K562 (cell line): ENCODE results near the gene RHEBL1. TPM values are rescaled to one million over a fixed set of nuclear protein-coding genes. Genes with fewer than 3 reads are reported as not detected.
A peak's percentile ranks its signal among the peaks of the same experiment; 100 is the strongest.

Source experiments
- CHD1 ChIP-seq: fragments of 200-600 bp; sonication (generic); IDR thresholded peaks from one replicate; pipeline ENCODE4 v1.6.1; 2012; ENCODE audit warnings: mild to moderate bottlenecking, moderate library complexity, low read length, inconsistent platforms
- DNMT1 ChIP-seq: fragments of 450-650 bp; IDR thresholded peaks from 2 replicates; pipeline ENCODE4 v1.6.1; 2016; ENCODE audit warnings: antibody characterized with exemption, mild to moderate bottlenecking
- ELF2 ChIP-seq: fragments of 250-450 bp; sonication (Bioruptor Pico); IDR thresholded peaks from 2 replicates; pipeline ENCODE4 v1.5.0; 2021; ENCODE audit warnings: mild to moderate bottlenecking
- GATA2 ChIP-seq: sonication (generic); formaldehyde crosslinking; IDR thresholded peaks from 2 replicates; pipeline ENCODE4 v1.4.0; 2020; ENCODE audit warnings: mild to moderate bottlenecking, missing genetic modification reagents
- ILK ChIP-seq: fragments of 450-650 bp; IDR thresholded peaks from 2 replicates; pipeline ENCODE4 v1.6.1; 2016; ENCODE audit warnings: missing genetic modification characterization, low read depth, mild to moderate bottlenecking, missing compliant biosample characterization, moderate library complexity, borderline replicate concordance
- KHSRP ChIP-seq: fragments of 450-650 bp; IDR thresholded peaks from 2 replicates; pipeline ENCODE4 v1.6.1; 2017
- MIER1 ChIP-seq: fragments of 450-650 bp; IDR thresholded peaks from 2 replicates; pipeline ENCODE4 v1.6.1; 2016; ENCODE audit warnings: antibody characterized with exemption, mild to moderate bottlenecking, low read depth
- RB1 ChIP-seq: fragments of 450-650 bp; IDR thresholded peaks from 2 replicates; pipeline ENCODE4 v1.6.1; 2017; ENCODE audit warnings: low read depth, mild to moderate bottlenecking
- RBM15 ChIP-seq: fragments of 200-400 bp; formaldehyde crosslinking; IDR thresholded peaks from 2 replicates; pipeline ENCODE4 v1.6.1; 2018; ENCODE audit warnings: mild to moderate bottlenecking, low read length, moderate library complexity; ENCODE audit not compliant: insufficient read depth
- SMARCE1 ChIP-seq: fragments of 450-650 bp; IDR thresholded peaks from 2 replicates; pipeline ENCODE4 v1.7.1; 2016; ENCODE audit warnings: mild to moderate bottlenecking
- SNRNP70 ChIP-seq: fragments of 200-400 bp; formaldehyde crosslinking; optimal IDR thresholded peaks from 2 replicates; pipeline ENCODE3; 2017; ENCODE audit warnings: low read depth, low read length
- SRSF1 ChIP-seq: fragments of 200-400 bp; formaldehyde crosslinking; IDR thresholded peaks from 2 replicates; pipeline ENCODE4 v1.6.1; 2017; ENCODE audit warnings: mild to moderate bottlenecking, low read depth, low read length, moderate library complexity
- SRSF7 ChIP-seq: fragments of 200-400 bp; formaldehyde crosslinking; optimal IDR thresholded peaks from 2 replicates; pipeline ENCODE3; 2017; ENCODE audit warnings: mild to moderate bottlenecking, low read depth, low read length
- TCF7 ChIP-seq: sonication (generic); IDR thresholded peaks from 2 replicates; pipeline ENCODE4 v1.6.1; 2016; ENCODE audit warnings: antibody characterized with exemption, borderline replicate concordance
- XRCC3 ChIP-seq: fragments of 450-650 bp; IDR thresholded peaks from 2 replicates; pipeline ENCODE4 v1.6.1; 2017; ENCODE audit warnings: mild to moderate bottlenecking, moderate library complexity
- ZBTB5 ChIP-seq: fragments of 450-650 bp; IDR thresholded peaks from 2 replicates; pipeline ENCODE4 v1.6.1; 2017; ENCODE audit warnings: antibody characterized with exemption
- ZNF408 ChIP-seq: fragments of 250-450 bp; sonication (Bioruptor Pico); IDR thresholded peaks from 2 replicates; pipeline ENCODE4 v1.4.0; 2020; ENCODE audit warnings: low read depth, mild to moderate bottlenecking, moderate library complexity
- polyA plus RNA-seq, 8 experiments: library from polyadenylated mRNA; depleted of rRNA in 4 of 8; stranded (reverse) in 5 of 8; unstranded in 3 of 8; fragments of >200 nt; fragmentation: Nextera tagmentation in 2 of 8; fragmentation: Illumina TruSeq in 1 of 8; extraction: Ambion mirVana in 2 of 8; extraction: Trizol in 1 of 8; gene quantifications; 2 replicates each; pipeline versions ENCODE4 v1.2.1 to v1.2.3, GENCODE V29; 2011 to 2014; ENCODE audit warnings: inconsistent platforms in 1 of 8, missing spikeins in 1 of 8
- total RNA-seq, 7 experiments: library from RNA; depleted of rRNA in 6 of 7; stranded (reverse); fragments of >200 nt in 6 of 7; fragmentation: Illumina TruSeq in 2 of 7; extraction: Trizol in 2 of 7; gene quantifications; 2 replicates each; pipeline versions ENCODE4 v1.2.1 to v1.2.3, GENCODE V29; 2011 to 2021; ENCODE audit warnings: low replicate concordance in 1 of 7
- TF ChIP-seq, protein P1 (sequence below): fragments of 250-450 bp; sonication (Bioruptor Pico); IDR thresholded peaks from 2 replicates; pipeline ENCODE4 v1.8.0; 2022; ENCODE audit warnings: inconsistent platforms, mild to moderate bottlenecking, moderate library complexity, borderline replicate concordance
- TF ChIP-seq, protein P2 (sequence below), 2 experiments: fragments of 450-650 bp in 1 of 2; IDR thresholded peaks; 2 replicates each; pipeline ENCODE4 v1.6.1; 2011 to 2017; ENCODE audit warnings: low read depth in 2 of 2, antibody characterized with exemption in 1 of 2, borderline replicate concordance in 1 of 2, low read length in 1 of 2, mild to moderate bottlenecking in 1 of 2, mixed read lengths in 1 of 2; ENCODE audit not compliant: control insufficient read depth in 1 of 2

Gene RHEBL1
- total and polyA plus RNA-seq, 9 of the 15 experiments (the other 6 are each of a cell fraction or from before 2014, with no cell fraction given) = 4.3 to 36.1 (median 8.2) TPM

DNA sequence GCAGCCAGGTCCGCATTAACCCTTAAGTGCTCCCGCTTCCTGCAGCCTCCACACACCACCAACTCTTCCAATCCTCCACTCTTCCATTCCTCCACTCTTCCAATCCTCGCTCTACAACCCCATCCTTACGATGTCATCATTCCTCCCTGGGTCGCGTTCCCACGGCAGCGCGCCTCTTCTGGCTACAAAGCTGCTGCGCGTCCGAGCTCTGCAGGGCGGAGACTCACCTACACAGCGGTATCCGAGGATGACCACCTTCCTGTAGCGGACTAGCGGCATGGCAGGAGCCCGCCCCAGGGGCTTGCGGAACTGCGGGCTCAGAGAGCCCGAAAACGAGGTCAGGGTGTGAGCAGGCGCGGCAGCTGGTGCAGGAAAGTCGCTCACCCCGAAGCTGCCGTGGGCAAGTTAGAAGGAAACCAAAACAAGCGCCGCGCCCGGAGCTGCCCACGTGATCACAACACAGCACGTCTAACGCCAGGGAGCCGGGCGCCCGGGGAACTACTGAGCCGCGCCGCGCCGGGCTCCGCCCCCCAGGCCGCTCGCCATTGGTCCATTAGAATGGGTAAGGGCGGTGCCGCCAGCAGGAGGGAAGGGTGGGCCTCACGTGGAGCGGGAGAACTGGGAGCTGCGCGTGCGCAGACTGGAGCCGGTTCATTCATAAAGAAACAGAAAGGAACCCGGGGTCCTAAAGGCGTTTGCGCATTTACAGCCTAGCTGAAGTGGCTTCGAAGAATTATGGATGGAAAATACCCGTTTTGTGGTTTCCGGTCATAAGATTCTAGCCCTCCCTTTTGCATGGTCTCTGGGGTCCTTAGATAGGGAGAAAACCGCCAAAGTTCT is at the start of gene RHEBL1 (continued):
- TF ChIP-seq ZBTB5 (no peak), SRSF7 (no peak), CHD1 (no peak), RBM15 (no peak), SRSF1 (no peak), ZNF408 (CRISPR knock-in tag) (no peak), MIER1 (no peak), TCF7 (no peak; the same call in 1 of the 2 replicates), ELF2 (CRISPR knock-in tag) (no peak), SNRNP70 (no peak), XRCC3 (no peak), RB1 (peak; percentile 83; the same call in 1 of the 2 replicates), GATA2 (CRISPR knock-in tag) (no peak), SMARCE1 (0 out of 2 replicates have a peak, but pooled peaks have one; percentile 51), DNMT1 (no peak), ILK (tag) (no peak), KHSRP (no peak)
- TF ChIP-seq, protein P1, sequence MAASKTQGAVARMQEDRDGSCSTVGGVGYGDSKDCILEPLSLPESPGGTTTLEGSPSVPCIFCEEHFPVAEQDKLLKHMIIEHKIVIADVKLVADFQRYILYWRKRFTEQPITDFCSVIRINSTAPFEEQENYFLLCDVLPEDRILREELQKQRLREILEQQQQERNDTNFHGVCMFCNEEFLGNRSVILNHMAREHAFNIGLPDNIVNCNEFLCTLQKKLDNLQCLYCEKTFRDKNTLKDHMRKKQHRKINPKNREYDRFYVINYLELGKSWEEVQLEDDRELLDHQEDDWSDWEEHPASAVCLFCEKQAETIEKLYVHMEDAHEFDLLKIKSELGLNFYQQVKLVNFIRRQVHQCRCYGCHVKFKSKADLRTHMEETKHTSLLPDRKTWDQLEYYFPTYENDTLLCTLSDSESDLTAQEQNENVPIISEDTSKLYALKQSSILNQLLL (CRISPR knock-in tag) = no peak
- TF ChIP-seq, protein P2, sequence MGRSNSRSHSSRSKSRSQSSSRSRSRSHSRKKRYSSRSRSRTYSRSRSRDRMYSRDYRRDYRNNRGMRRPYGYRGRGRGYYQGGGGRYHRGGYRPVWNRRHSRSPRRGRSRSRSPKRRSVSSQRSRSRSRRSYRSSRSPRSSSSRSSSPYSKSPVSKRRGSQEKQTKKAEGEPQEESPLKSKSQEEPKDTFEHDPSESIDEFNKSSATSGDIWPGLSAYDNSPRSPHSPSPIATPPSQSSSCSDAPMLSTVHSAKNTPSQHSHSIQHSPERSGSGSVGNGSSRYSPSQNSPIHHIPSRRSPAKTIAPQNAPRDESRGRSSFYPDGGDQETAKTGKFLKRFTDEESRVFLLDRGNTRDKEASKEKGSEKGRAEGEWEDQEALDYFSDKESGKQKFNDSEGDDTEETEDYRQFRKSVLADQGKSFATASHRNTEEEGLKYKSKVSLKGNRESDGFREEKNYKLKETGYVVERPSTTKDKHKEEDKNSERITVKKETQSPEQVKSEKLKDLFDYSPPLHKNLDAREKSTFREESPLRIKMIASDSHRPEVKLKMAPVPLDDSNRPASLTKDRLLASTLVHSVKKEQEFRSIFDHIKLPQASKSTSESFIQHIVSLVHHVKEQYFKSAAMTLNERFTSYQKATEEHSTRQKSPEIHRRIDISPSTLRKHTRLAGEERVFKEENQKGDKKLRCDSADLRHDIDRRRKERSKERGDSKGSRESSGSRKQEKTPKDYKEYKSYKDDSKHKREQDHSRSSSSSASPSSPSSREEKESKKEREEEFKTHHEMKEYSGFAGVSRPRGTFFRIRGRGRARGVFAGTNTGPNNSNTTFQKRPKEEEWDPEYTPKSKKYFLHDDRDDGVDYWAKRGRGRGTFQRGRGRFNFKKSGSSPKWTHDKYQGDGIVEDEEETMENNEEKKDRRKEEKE (IDR thresholded peaks at IDR 0.05; ENCODE audit: borderline replicate concordance in 1 of 2, control insufficient read depth in 1 of 2, low read depth in 2 of 2, low read length in 1 of 2) = no peak
